HG03159 (cell line): Measurements from ENCODE around the gene DISP3.
"Not testable (repeated sequence)": the region's sequence is repeated elsewhere in the genome, so short reads cannot be mapped to it uniquely, and the experiment has no call there.

ENCODE experiments used
- ATAC-seq: cut with Tn5 transposase; IDR thresholded peaks from one replicate; pipeline ENCODE4 v1.9.1; 2021; ENCODE audit warnings: mild to moderate bottlenecking, moderate library complexity; ENCODE audit not compliant: unreplicated experiment

The DISP3 gene

GRCh38 chr1:11571906-11572616 is 93.1 kb downstream of the DISP3 start:
- ATAC-seq: no peak

- ATAC-seq: no peak
Observed at GRCh38 chr1:11573116-11573692, 94.2 kb downstream of the DISP3 start.

- ATAC-seq: no peak
Observed at GRCh38 chr1:11575553-11575952, 96.6 kb downstream of the DISP3 start.

GRCh38 chr1:11576109-11576875 is 97.3 kb downstream of the DISP3 start:
- no peak for ATAC-seq

- ATAC-seq: no peak
Observed at GRCh38 chr1:11578004-11578403, 99.0 kb downstream of the DISP3 start.

GRCh38 chr1:11579506-11579905 is 100.6 kb downstream of the DISP3 start:
- no peak for ATAC-seq

- ATAC-seq: not testable (repeated sequence)
Observed at GRCh38 chr1:11580049-11580448, 101.1 kb downstream of the DISP3 start.

GRCh38 chr1:11581445-11581991 is 102.6 kb downstream of the DISP3 start:
- ATAC-seq: no peak

GRCh38 chr1:11585389-11585788 is 106.4 kb downstream of the DISP3 start:
- no peak for ATAC-seq
